ENCODE measurements around the gene COL4A1.

The COL4A1 gene

DNA sequence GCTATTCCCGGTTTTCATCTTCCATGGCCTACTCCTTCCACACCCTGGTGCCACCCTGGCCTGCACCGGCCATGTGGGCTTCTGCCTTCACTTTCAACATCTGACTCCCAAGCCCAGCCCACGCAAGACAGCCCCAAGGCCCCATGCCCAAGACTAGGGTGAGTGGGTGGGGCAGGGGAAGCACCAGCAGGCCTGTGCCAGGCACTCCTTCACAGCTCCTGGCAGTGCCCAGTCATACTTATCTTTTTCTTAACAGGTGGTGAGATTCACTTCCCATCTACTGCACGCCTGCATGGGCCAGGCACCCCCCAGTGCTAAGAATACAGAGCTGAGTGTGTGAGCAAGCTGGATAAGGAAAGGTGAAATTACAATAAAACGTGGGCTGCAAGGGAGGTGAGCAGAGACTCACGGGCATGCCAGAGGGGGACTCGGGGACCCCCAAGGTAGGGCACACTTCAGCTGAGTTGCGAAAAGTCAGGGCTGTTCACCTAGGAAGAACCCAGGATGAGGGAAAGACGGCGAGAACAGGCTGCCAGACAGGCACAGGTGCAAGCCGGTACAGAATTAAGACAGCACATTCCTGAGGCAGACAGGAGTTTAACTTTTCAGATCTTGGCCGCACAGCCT, 55.7 kb downstream of the COL4A1 start:
- Histone ChIP-seq H2BK120ac (ENCODE audit: low read depth, low read length) (no peak overlapping the region), H3K14ac (ENCODE audit: low read length) (no peak overlapping the region), H3K4me3 (ENCODE audit: low read length in 2 of 2) (no peak overlapping the region), H3K36me3 (replicated peaks in 1 of 2; ENCODE audit: control insufficient read depth in 2 of 2, insufficient read depth in 2 of 2, low read length in 2 of 2) (no peaks in the 10 kb centered on the region), H3K4me1 (ENCODE audit: control insufficient read depth in 2 of 2, insufficient read depth in 1 of 2, low read depth in 1 of 2, low read length in 2 of 2) (peaks cover 2 to 11% of the 10 kb centered on the region in 2 donors), H3K79me1 (ENCODE audit: low read depth, low read length) (peaks cover 3% of the 10 kb centered on the region), H3K27ac (replicated peaks; ENCODE audit: low read length) (no peak overlapping the region), H3K18ac (ENCODE audit: low read length) (no peak overlapping the region), H3K9ac (ENCODE audit: low read depth, low read length, poor library complexity) (no peak overlapping the region), H2AFZ (ENCODE audit: low read length) (no peak overlapping the region), H4K91ac (ENCODE audit: low read depth, low read length, poor library complexity) (no peak overlapping the region), H3K4me2 (ENCODE audit: insufficient read depth, low read length, poor library complexity, severe bottlenecking) (no peak overlapping the region), H3K27me3 (ENCODE audit: control insufficient read depth in 3 of 3, insufficient read depth in 3 of 3, low read depth in 1 of 3, low read length in 3 of 3) (no peaks in the 10 kb centered on the region), H3K9me3 (replicated peaks in 1 of 2; ENCODE audit: control insufficient read depth in 2 of 2, insufficient read depth in 1 of 2, low read depth in 1 of 2, low read length in 2 of 2) (peaks cover 0 to 2% of the 10 kb centered on the region in 2 donors), H2AK5ac (ENCODE audit: low read depth, low read length) (no peak overlapping the region), H2BK15ac (ENCODE audit: low read length) (no peak overlapping the region), H3K23ac (ENCODE audit: low read depth, low read length, poor library complexity) (no peak overlapping the region), H2BK12ac (ENCODE audit: low read length) (no peak overlapping the region), H4K8ac (ENCODE audit: low read depth, low read length) (no peak overlapping the region), H3K4ac (ENCODE audit: low read length) (no peak overlapping the region), H2BK5ac (ENCODE audit: low read length) (no peak overlapping the region)
- DNase-seq (ENCODE audit: low spot score) = no peak
- no CpG with 5 or more reads among the region's 12 CpGs for WGBS, 2 donors (ENCODE audit: extremely low coverage in 2 of 2, insufficient read length in 2 of 2, insufficient replicate concordance in 1 of 2)

DNA sequence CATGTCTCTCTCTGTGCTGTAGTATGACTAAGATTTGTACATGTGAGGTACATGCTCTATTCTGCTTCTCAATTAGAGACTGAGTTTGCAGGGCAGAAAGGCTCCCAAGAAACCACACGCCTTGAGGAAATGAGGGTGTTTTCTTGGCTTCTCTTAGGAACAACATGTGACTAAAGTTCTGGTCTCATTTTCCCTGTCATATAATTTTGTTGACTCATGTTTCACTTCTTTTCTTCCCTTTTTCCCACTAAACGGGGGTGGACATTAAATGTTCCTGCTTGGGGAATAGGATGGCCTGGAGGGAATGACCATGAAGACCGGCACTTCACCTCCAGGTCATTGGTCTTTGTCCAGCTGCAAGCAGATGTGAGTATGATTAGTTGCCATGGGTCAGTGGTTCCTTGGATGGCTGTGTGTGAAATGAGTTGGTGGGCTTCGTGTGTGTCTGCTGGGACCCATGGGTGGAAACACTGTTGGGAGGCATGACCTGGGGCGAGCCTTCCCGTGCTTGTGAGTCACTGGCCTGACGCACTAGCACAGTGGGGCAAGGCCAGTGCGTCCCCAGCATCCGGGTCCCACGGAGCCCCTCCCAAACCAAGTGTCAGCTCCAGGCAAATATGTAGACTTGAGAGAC, 56.6 kb downstream of the COL4A1 start:
- H2BK120ac ChIP-seq (ENCODE audit: low read depth, low read length) = no peak overlapping the region
- no peak overlapping the region for H3K18ac ChIP-seq (ENCODE audit: low read length)
- H3K4me1 ChIP-seq (ENCODE audit: control insufficient read depth in 2 of 2, insufficient read depth in 1 of 2, low read depth in 1 of 2, low read length in 2 of 2) = peaks cover 2 to 10% of the 10 kb centered on the region in 2 donors
- DNase-seq (ENCODE audit: low spot score) = no peak
- no peak overlapping the region for H4K91ac ChIP-seq (ENCODE audit: low read depth, low read length, poor library complexity)
- no peak overlapping the region for H2BK5ac ChIP-seq (ENCODE audit: low read length)
- no peak overlapping the region for H3K9ac ChIP-seq (ENCODE audit: low read depth, low read length, poor library complexity)
- no CpG with 5 or more reads among the region's 10 CpGs for WGBS, 2 donors (ENCODE audit: extremely low coverage in 2 of 2, insufficient read length in 2 of 2, insufficient replicate concordance in 1 of 2)
- H3K36me3 ChIP-seq (replicated peaks in 1 of 2; ENCODE audit: control insufficient read depth in 2 of 2, insufficient read depth in 2 of 2, low read length in 2 of 2) = peaks cover 0 to under 1% of the 10 kb centered on the region in 2 donors
- H3K27me3 ChIP-seq (ENCODE audit: control insufficient read depth in 3 of 3, insufficient read depth in 3 of 3, low read depth in 1 of 3, low read length in 3 of 3) = no peaks in the 10 kb centered on the region
- H3K79me1 ChIP-seq (ENCODE audit: low read depth, low read length) = peaks cover 3% of the 10 kb centered on the region
- H2AFZ ChIP-seq (ENCODE audit: low read length) = no peak overlapping the region
- H2BK15ac ChIP-seq (ENCODE audit: low read length) = no peak overlapping the region
- peaks cover 0 to 2% of the 10 kb centered on the region in 2 donors for H3K9me3 ChIP-seq (replicated peaks in 1 of 2; ENCODE audit: control insufficient read depth in 2 of 2, insufficient read depth in 1 of 2, low read depth in 1 of 2, low read length in 2 of 2)
- H3K4ac ChIP-seq (ENCODE audit: low read length) = no peak overlapping the region
- no peak overlapping the region for H3K27ac ChIP-seq (replicated peaks; ENCODE audit: low read length)
- no peak overlapping the region for H3K14ac ChIP-seq (ENCODE audit: low read length)
- H3K4me2 ChIP-seq (ENCODE audit: insufficient read depth, low read length, poor library complexity, severe bottlenecking) = no peak overlapping the region
- no peak overlapping the region for H2AK5ac ChIP-seq (ENCODE audit: low read depth, low read length)
- no peak overlapping the region for H4K8ac ChIP-seq (ENCODE audit: low read depth, low read length)
- H3K23ac ChIP-seq (ENCODE audit: low read depth, low read length, poor library complexity) = no peak overlapping the region
- no peak overlapping the region for H3K4me3 ChIP-seq (ENCODE audit: low read length in 2 of 2)
- H2BK12ac ChIP-seq (ENCODE audit: low read length) = no peak overlapping the region

GRCh38 chr13:110249326-110249725, 57.6 kb downstream of the COL4A1 start:
- Histone ChIP-seq H2AFZ (ENCODE audit: low read length) (no peak overlapping the region), H3K79me1 (ENCODE audit: low read depth, low read length) (peaks cover 6% of the 10 kb centered on the region), H3K27ac (replicated peaks; ENCODE audit: low read length) (no peak overlapping the region), H3K36me3 (replicated peaks in 1 of 2; ENCODE audit: control insufficient read depth in 2 of 2, insufficient read depth in 2 of 2, low read length in 2 of 2) (peaks cover 0 to 5% of the 10 kb centered on the region in 2 donors), H3K9me3 (replicated peaks in 1 of 2; ENCODE audit: control insufficient read depth in 2 of 2, insufficient read depth in 1 of 2, low read depth in 1 of 2, low read length in 2 of 2) (peaks cover 0 to 2% of the 10 kb centered on the region in 2 donors), H2AK5ac (ENCODE audit: low read depth, low read length) (no peak overlapping the region), H3K4me1 (ENCODE audit: control insufficient read depth in 2 of 2, insufficient read depth in 1 of 2, low read depth in 1 of 2, low read length in 2 of 2) (peaks cover 2 to 11% of the 10 kb centered on the region in 2 donors), H2BK12ac (ENCODE audit: low read length) (no peak overlapping the region), H4K91ac (ENCODE audit: low read depth, low read length, poor library complexity) (no peak overlapping the region), H2BK15ac (ENCODE audit: low read length) (no peak overlapping the region), H3K4me3 (ENCODE audit: low read length in 2 of 2) (no peak overlapping the region), H3K14ac (ENCODE audit: low read length) (no peak overlapping the region), H2BK5ac (ENCODE audit: low read length) (no peak overlapping the region), H2BK120ac (ENCODE audit: low read depth, low read length) (no peak overlapping the region), H3K4me2 (ENCODE audit: insufficient read depth, low read length, poor library complexity, severe bottlenecking) (no peak overlapping the region), H3K23ac (ENCODE audit: low read depth, low read length, poor library complexity) (no peak overlapping the region), H3K9ac (ENCODE audit: low read depth, low read length, poor library complexity) (no peak overlapping the region), H3K4ac (ENCODE audit: low read length) (no peak overlapping the region), H3K18ac (ENCODE audit: low read length) (no peak overlapping the region), H3K27me3 (ENCODE audit: control insufficient read depth in 3 of 3, insufficient read depth in 3 of 3, low read depth in 1 of 3, low read length in 3 of 3) (no peaks in the 10 kb centered on the region), H4K8ac (ENCODE audit: low read depth, low read length) (no peak overlapping the region)
- no peak for DNase-seq (ENCODE audit: low spot score)
- no CpG with 5 or more reads among the region's 13 CpGs for WGBS, 2 donors (ENCODE audit: extremely low coverage in 2 of 2, insufficient read length in 2 of 2, insufficient replicate concordance in 1 of 2)

- H4K8ac ChIP-seq (ENCODE audit: low read depth, low read length) = no peak overlapping the region
- WGBS, 2 donors (ENCODE audit: extremely low coverage in 2 of 2, insufficient read length in 2 of 2, insufficient replicate concordance in 1 of 2) = no CpG with 5 or more reads among the region's 27 CpGs
- no peak overlapping the region for H3K9ac ChIP-seq (ENCODE audit: low read depth, low read length, poor library complexity)
- no peak overlapping the region for H4K91ac ChIP-seq (ENCODE audit: low read depth, low read length, poor library complexity)
- no peak overlapping the region for H2BK15ac ChIP-seq (ENCODE audit: low read length)
- peaks cover 0 to 2% of the 10 kb centered on the region in 2 donors for H3K9me3 ChIP-seq (replicated peaks in 1 of 2; ENCODE audit: control insufficient read depth in 2 of 2, insufficient read depth in 1 of 2, low read depth in 1 of 2, low read length in 2 of 2)
- peak overlapping the region in 1 of 2 donors; percentile 58 for H3K4me3 ChIP-seq (ENCODE audit: low read length in 2 of 2)
- no peak for DNase-seq (ENCODE audit: low spot score)
- H2BK120ac ChIP-seq (ENCODE audit: low read depth, low read length) = no peak overlapping the region
- peaks cover 2 to 11% of the 10 kb centered on the region in 2 donors for H3K4me1 ChIP-seq (ENCODE audit: control insufficient read depth in 2 of 2, insufficient read depth in 1 of 2, low read depth in 1 of 2, low read length in 2 of 2)
- H3K23ac ChIP-seq (ENCODE audit: low read depth, low read length, poor library complexity) = no peak overlapping the region
- peak overlapping the region; percentile 88 for H2AK5ac ChIP-seq (ENCODE audit: low read depth, low read length)
- no peak overlapping the region for H3K4ac ChIP-seq (ENCODE audit: low read length)
- H3K14ac ChIP-seq (ENCODE audit: low read length) = no peak overlapping the region
- peaks cover 6% of the 10 kb centered on the region for H3K79me1 ChIP-seq (ENCODE audit: low read depth, low read length)
- no peak overlapping the region for H2AFZ ChIP-seq (ENCODE audit: low read length)
- peak overlapping the region; percentile 5 for H2BK5ac ChIP-seq (ENCODE audit: low read length)
- H3K27ac ChIP-seq (replicated peaks; ENCODE audit: low read length) = no peak overlapping the region
- peaks cover 0 to 5% of the 10 kb centered on the region in 2 donors for H3K36me3 ChIP-seq (replicated peaks in 1 of 2; ENCODE audit: control insufficient read depth in 2 of 2, insufficient read depth in 2 of 2, low read length in 2 of 2)
- no peak overlapping the region for H3K4me2 ChIP-seq (ENCODE audit: insufficient read depth, low read length, poor library complexity, severe bottlenecking)
- H3K27me3 ChIP-seq (ENCODE audit: control insufficient read depth in 3 of 3, insufficient read depth in 3 of 3, low read depth in 1 of 3, low read length in 3 of 3) = no peaks in the 10 kb centered on the region
- H2BK12ac ChIP-seq (ENCODE audit: low read length) = no peak overlapping the region
- H3K18ac ChIP-seq (ENCODE audit: low read length) = peak overlapping the region; percentile 1
Observed at GRCh38 chr13:110248449-110249143, 58.4 kb downstream of the COL4A1 start.

Measured in neuronal stem cell (in vitro differentiated cells).